ENCODE data around the gene ADAMTSL3.
"Not testable (repeated sequence)": the region's sequence is repeated elsewhere in the genome, so short reads cannot be mapped to it uniquely, and the experiment has no call there.

Gene ADAMTSL3

DNA sequence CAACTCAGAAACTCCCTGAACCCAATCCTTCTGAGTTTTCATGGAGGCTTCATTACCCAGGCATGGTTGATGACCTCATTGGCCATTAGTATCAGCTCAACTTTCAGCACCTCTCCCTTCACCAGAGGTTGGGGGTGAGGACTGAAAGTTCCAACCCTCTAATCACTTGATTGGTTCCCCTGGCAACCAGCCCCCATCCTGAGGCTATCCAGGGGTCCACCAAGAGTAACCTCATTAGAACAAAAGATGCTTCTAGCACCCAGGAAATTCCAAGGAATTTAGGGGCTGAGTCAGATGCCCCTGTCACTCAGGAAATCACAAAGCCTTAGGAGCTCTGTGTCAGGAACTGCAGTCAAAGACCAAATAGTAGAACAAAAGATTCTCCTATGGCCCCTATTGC, 43.8 kb downstream of the ADAMTSL3 start:
- DNase-seq (ENCODE audit: low read depth in 3 of 3, low spot score in 1 of 3), result no peak

DNA sequence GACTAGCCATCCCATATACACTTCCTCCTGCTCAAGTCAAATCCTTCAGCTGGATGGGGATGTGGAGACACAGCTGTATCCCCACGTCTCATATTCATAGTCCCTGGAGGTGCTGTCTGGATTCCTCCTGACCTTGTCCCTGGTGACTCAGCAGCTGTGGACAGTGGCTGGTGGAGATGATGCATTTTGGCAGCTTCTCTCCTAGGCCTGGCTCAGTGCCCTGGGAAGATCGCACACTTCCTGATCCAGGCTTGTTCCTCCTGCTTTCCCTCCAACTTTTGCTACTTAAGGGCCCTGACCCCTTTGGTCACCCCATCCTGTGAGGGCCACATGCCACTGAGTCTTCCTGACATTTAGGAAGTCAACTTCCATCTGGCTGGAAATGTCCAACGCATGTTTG, 44.4 kb downstream of the ADAMTSL3 start:
- DNase-seq (ENCODE audit: low read depth in 3 of 3, low spot score in 1 of 3), result no peak

DNA sequence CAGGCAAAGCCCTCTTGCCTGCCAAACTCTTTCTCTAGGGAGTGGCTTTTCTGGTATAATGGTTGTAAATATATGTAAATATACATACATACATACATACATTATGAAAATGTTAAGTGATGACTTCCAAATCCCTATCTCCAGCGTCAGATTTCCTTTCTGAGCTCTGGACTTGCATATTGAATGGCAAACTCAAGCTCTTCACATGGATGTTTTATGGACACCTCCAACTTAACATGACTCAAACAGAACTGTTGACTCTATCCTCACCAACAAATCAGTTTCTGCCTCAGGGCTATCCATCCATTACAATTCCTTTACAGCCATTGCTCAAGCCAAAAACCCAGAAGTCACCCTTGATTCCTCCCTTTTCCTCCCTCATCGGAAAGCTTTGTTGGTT, 45.1 kb downstream of the ADAMTSL3 start:
- no peak for DNase-seq (ENCODE audit: low read depth in 3 of 3, low spot score in 1 of 3)

DNA sequence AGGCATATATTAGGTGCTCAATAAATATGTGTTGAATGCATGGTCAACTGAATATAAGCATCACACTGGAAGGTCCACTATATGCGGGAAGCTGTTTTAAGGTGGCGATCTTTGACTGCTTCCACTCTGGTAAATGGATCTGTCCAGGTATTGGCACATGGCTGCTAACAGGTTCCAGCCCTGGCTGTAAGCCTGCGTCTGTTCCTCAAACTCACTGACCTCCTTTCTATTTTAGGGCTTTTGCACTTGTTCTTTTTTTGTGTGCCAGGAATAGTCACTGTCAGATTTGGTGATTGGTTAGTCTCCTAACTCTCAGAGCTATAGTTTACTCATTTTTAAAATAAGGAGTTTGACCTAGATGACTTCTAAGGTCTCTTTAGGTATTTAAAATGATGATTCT, 46.2 kb downstream of the ADAMTSL3 start:
- DNase-seq (ENCODE audit: low read depth in 3 of 3, low spot score in 1 of 3), result no peak

DNA sequence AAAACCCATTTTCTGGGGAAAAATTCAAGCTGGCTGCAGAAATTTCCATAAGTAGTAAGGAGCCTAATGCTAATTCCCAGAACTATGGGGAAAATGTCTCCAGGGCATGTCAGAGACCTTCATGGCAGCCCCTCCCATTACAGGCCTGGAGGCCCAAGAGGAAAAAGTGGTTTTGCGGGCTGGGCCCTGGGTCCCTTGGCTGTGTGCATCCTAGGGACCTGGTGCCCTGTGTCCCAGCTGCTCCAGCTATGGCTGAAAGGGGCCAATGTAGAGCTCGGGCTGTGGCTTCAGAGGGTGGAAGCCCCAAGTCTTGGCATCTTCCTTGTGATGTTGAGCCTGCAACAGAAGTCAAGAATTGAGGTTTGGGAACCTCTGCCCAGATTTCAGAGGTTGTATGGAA, 48.4 kb downstream of the ADAMTSL3 start:
- not testable (repeated sequence) for DNase-seq (ENCODE audit: low read depth in 3 of 3, low spot score in 1 of 3)

DNA sequence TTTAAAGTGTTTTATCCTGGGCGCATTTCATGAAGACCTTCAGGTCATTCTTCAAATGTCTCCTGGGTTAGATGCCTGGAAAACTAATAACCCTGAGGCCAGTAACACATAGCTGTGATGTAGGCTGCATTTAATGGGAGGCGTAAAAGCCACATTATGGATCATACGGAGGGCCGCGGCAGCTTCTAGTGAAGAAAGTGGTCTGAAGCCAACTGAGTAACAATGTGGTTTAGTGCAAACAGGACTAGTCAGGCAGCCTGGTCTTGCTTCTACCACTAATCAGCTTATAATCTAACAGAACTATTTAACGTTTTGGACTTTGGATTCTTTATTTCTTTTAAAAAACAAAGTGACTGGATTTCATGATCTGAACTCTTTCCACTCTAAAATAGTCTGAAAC, 54.4 kb downstream of the ADAMTSL3 start:
- no peak for DNase-seq (ENCODE audit: low read depth in 3 of 3, low spot score in 1 of 3)

DNA sequence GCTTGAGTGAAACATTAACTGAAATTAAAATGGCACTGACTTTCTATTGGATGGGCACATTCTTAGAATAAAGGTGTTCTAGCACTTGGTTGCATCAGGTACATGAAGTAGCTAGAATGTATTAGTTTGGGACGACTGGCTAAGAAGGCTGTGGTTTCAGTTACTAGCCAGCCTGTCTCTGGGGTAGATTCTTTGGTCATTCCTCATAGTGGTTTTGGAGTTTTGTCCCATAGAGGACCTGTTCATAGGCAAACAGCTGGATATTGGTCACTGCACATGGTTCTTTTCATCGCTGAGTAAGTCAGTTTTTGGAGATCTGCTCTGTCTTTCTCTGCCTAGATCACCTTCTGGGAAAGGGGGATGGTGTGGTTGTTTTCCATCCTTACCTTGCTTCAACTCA, 55.3 kb downstream of the ADAMTSL3 start:
- no peak for DNase-seq (ENCODE audit: low read depth in 3 of 3, low spot score in 1 of 3)

DNA sequence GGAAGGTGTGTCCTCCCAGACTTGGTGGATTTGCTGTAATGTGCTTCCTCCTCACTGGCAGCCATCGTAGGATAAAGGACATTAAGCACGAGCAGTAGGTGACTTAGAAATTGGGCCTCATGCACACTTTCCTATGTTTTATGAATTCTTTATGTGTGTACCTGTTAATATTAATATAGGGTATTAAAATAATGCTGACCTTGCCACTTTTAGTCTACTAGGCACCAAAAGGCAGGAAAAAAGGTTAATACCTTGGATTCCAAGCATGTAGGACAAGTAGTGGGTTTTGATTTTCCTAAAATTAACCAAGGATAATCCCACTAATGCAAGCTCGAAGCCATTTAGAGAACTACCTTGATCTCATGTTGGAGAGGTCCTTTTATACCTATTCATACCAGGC, 55.9 kb downstream of the ADAMTSL3 start:
- no peak for DNase-seq (ENCODE audit: low read depth in 3 of 3, low spot score in 1 of 3)

DNA sequence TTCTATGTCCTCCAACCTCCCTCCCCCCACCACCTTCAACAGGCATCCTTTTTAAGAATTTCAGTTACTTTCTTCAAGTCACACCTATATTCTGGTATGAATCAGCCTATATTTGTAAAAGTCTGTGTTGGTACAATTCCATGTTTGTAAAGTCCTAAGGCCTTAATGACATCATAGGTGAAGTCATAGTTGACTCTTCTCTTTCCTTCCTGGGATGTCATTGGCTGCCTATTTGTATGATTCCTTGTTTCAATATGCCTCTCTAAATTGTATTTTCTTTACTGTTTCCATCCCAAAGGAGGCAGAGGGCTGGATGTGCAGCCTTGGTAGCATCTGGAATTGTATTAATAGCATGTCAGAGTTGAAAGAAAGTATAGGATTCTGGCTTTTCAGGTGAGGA, 56.5 kb downstream of the ADAMTSL3 start:
- DNase-seq (ENCODE audit: low read depth in 3 of 3, low spot score in 1 of 3), result no peak

DNA sequence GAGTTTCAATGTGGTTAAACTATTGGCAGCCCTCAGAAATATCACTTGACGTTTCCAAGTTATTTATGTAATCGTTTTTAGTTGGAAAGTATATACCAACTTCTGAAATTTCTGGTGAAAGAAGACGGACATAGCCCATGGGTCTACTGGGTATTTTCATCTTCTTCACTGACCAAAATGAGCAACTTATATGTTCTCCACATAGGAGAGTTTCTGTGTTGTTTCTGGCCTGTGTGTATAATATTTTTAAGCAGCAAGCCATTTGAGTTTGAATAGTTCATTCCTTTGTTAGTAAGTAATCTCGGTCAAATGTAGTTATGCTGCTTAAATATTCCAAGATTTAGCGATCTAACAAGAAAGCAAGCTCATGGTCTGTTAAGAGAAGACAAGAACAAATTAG, 57.3 kb downstream of the ADAMTSL3 start:
- no peak for DNase-seq (ENCODE audit: low read depth in 3 of 3, low spot score in 1 of 3)

DNA sequence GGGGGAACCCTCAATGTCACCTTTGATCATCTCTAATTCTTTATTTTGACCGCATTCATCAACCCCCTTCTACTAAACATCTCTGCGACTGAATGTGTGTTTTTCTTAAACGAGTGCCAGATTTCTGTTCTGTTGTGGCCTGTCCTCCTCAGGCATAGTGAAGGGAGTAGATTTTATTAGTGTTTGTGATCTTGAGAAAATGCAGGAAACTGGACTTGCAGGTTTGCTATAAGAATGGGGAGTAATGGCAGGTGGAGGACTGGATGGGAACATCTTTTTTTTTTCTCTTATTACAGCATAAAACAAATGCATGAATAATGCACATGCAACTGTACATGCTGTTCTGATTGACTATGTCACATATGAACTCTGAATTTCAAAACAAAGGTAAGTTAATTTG, 59.3 kb downstream of the ADAMTSL3 start:
- DNase-seq (ENCODE audit: low read depth in 3 of 3, low spot score in 1 of 3), result no peak

DNA sequence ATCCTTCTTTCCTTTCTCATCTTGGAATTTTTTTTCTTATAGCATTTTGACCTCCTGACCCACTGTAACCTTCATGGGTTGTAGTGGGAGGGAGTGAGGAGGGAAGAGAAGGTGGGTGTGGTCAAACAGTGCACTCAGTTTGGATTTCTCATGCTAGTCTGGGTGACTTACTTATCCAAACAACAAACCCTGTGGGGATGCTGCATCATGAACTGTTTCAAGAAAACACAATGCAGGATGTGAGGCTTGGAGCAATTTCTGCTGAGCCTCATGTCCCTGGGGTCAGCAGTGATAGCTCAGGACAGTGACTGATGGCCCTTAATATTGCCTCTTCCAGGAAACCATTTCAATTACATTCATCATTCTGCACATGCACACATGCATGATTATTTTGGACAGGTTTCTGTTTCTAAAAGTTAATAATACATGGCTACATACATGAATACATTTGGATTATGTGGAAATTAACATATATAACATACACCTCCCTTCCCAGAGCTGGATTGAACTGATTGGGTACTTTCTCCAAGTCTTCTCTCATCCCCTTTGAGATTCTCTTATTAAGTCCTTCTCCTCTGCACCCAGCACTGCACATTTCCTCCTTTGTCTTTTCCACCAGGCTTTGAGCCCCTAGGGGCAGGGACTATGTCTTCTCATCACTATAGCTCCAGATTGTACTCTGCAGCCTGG, 61.2 kb downstream of the ADAMTSL3 start:
- no peak for DNase-seq (ENCODE audit: low read depth in 3 of 3, low spot score in 1 of 3)

DNA sequence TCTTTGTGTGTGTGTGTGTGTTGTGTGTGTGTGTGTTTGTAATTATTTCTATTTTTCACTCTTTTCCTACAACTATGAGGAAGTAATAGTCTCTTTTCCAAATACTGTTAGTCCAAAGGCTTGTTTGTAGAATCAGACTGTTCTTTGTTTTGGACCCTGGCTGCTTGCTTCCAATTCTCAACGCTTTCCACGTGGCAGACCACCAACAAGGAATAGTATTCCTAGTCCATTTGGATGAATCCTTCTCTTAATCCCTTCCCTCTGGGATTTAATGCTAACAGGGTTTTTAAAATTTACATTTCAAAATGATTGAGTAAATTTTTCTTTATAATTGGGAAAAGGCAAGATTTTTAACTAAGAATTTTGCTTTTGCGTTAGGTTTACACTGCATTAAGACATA, 62.7 kb downstream of the ADAMTSL3 start:
- no peak for DNase-seq (ENCODE audit: low read depth in 3 of 3, low spot score in 1 of 3)

DNA sequence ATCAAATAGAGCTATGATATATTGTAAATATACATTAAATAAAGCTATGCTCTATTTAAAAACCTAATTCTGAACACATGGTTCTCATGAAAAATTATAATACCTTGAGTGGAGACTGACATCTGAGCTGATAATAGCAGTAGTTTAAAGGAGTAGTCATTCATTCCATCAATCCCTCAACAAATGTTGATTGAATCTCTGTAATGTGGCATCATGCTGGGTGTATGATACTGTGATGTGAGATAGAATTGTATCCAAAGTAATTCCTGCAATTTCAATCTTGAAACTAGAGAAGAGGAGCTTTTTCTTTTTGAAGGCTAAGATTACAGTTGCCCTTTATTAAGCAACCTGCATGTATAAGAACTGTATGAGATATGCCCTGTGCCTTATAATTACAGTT, 63.1 kb downstream of the ADAMTSL3 start:
- no peak for DNase-seq (ENCODE audit: low read depth in 3 of 3, low spot score in 1 of 3)

DNA sequence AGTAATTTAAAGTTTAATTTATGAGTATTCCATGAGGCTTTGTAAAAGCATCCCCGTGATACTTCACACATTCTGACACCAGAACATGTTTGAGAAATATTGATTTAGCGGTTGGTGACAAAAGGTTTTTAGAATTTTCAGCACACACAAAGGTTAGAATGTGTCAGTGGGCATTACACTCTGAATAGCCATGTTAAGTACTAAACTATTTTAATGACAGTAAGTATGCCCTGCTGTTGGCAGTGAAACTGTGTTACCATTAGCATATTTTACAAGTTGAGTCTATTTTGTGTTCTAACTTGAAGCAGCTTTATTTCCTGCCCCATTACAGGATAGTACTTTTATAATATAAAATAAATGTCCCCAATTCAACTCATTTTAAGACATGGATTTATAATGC, 66.5 kb downstream of the ADAMTSL3 start:
- DNase-seq (ENCODE audit: low read depth in 3 of 3, low spot score in 1 of 3), result no peak

DNA sequence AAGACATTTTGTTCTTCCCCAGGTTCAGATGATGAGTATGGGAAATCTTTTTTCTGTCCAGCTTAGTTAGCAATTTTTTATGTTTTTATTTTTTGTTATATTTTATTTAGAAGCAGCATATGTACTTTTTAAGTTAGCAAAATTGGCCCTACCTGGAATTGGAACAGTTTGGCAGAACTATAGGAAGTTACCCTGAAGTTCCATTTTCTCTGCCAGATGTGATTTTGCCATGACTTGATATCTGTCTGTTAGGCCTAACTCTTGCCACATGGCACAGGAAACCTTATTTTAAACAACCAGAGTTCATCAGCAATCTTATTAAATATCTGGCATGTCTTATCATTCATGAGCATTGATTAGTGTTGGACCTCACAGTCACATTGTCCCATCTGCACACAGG, 67.1 kb downstream of the ADAMTSL3 start:
- no peak for DNase-seq (ENCODE audit: low read depth in 3 of 3, low spot score in 1 of 3)

DNA sequence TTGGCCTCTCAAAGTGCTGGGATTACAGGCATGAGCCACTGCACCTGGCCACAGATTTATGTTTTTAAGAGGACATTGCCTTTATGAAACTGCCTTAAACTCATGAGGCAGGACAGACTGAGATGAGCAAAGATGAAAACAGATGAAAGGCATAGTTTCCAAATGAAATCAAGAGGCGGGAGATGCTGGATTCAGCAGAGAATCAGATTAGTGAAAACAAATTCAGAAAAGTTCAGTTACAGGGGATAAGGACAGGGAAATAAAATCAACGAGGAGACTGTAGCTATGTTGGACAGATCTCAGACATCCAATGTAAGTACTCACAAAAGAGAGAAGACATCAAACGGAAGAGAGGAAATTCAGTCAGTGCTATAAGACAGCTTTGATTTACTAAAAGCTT, 68.1 kb downstream of the ADAMTSL3 start:
- DNase-seq (ENCODE audit: low read depth in 3 of 3, low spot score in 1 of 3), result no peak

DNA sequence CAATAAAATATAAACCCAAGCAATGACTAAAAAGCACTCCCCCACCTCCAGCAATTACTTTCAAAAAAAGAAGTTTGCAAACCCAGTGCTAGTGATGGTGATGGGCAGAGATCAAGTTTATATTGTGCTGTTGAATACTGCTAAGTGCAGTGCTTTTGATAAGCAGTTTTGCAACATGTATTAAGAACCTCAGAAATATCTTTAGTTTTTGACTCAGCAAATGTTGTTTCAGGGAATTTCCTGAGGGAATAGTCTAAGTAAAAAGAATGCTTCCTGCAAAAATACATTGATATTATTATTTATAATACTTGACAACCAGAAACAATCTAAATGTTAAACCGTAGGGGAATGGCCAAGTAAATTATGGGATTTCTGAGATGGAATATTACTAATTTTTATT, 69.3 kb downstream of the ADAMTSL3 start:
- no peak for DNase-seq (ENCODE audit: low read depth in 3 of 3, low spot score in 1 of 3)

DNA sequence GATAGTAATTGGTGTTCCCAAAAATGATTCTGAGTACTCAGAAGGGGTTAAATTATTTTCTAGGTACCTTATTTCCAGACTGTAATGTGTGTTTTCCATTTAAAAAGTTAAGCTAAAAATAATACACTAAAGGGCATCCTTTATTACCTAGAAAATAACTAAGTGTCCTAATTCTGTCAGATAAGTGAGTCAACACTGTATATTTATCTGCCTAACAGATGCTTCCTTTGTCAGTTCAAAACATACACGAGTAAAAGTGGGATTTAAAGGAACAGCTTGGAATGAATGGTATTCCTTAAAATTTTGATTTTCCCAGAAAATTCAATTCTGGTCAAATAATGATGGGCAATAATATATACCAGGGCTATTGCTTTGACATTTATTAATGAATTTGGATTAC, 78.3 kb downstream of the ADAMTSL3 start:
- no peak for DNase-seq (ENCODE audit: low read depth in 3 of 3, low spot score in 1 of 3)

DNA sequence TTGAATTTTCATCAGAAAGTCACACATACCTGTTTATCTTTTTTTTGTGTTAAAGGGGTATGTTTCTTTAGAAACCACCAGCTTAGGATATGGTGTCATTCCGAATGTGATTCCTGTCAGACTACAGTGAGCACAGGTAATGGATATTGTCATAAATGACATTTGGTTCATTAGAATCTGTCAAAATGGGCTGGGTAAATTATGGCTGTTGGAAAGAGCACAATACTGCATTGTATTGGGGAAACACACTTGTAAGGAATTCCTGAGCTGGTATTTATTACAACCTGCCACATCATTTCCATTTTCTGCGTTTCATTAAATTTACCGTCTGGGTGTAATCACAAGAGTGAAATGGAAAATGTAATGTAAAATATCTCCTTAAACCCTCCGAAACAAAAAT, 78.8 kb downstream of the ADAMTSL3 start:
- no peak for DNase-seq (ENCODE audit: low read depth in 3 of 3, low spot score in 1 of 3)

DNA sequence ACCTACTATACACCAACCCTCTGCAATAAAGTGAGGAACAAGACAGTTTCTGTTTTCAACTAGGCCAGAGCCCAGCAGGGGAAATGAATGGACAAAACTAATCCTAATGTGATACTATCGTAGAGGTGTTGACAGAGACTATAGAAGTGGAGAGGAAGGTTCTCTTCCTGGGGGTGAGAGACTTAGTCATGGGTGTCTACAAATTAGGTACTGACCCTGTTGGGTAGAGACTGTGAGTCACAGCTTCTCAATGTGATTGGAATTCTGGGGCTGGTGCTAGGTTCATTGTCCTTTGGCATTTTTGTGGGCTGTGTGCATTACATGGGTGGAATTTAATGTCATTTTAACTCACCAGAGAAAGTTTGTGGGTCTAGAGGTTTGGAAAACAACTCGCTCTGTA, 79.3 kb downstream of the ADAMTSL3 start:
- no peak for DNase-seq (ENCODE audit: low read depth in 3 of 3, low spot score in 1 of 3)

DNA sequence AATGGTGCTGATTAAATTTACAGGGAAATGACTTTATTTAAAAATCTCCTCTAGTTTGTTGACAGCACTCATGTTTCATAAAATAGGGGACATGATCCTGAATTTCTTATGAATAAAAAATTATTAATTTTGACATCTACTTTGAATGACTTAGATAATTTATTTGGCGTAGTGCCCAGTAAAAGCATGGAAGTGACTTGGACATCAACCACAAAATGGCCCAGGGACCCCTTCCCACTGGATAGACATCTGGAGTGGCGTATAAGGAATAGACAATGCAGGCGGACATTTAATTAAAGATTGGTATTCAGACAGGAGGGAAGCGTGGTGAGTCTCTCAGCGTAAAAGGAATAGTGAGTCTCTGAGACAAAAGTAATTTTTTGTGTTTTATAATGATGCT, 79.8 kb downstream of the ADAMTSL3 start:
- no peak for DNase-seq (ENCODE audit: low read depth in 3 of 3, low spot score in 1 of 3)

DNA sequence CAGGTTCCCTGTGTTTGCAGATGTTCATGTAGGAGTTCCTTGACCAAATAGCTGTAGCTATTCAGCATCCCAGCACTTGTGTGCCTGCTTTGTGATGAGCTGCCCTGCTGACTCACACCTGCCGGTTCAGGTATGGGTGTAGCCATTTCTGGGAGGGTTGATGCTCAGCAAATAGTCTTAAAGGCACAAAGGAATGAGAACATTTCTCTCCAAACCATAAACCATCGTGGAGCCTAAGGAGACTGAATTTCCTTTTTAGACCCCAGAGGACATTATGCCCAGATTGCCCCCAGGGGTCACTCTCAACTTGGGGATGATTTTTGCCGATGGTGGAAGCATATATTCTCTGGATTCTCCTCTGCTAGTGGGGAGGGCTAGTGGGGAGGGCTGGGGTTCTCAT, 80.6 kb downstream of the ADAMTSL3 start:
- DNase-seq (ENCODE audit: low read depth in 3 of 3, low spot score in 1 of 3), result no peak

DNA sequence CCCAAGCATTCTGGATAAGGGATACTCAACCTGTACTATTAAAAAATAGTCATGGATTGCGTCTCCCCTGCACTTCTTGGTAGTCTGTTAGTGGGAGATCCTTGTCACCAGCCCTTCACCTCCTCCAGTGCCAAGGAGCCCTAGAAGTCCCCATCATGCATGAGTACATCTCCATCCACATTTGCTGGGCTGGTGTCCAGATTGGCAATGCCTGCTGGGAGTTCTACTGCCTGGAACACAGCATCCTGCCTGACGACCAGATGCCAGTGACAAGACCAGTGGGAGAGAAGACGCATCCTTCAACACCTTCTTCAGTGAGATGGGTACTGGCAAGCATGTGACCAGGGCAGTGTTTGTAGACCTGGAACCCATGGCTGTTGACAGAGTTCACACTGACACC, 85.7 kb downstream of the ADAMTSL3 start:
- DNase-seq (ENCODE audit: low read depth in 3 of 3, low spot score in 1 of 3), result no peak
